Spleen (tissue), 7 donors: ENCODE measurements around the gene RTTN.

Source experiments
- CTCF ChIP-seq, 11 experiments: fragments of 200-600 bp in 7 of 11; fragments of 450-650 bp in 4 of 11; sonication (generic) in 4 of 11; IDR thresholded peaks in 8 of 11; conservative IDR thresholded peaks in 3 of 11; 1 replicate in 7 of 11; 2 replicates in 4 of 11; pipeline versions ENCODE4 v1.4.0 to v1.8.0; 2016 to 2021; ENCODE audit warnings: antibody characterized with exemption in 11 of 11, inconsistent platforms in 4 of 11, mild to moderate bottlenecking in 1 of 11
- POLR2A ChIP-seq, 3 donors: fragments of 450-650 bp; IDR thresholded peaks; one replicate each; pipeline ENCODE4 v1.5.1; 2017; ENCODE audit warnings: antibody characterized with exemption in 3 of 3, mild to moderate bottlenecking in 1 of 3
- donor health status: DM: no; HTN: no; CAD: no; lungs with moderate emphysema.
- donor health status: DM: no; HTN: no; CAD: no.
- donor health status: DM: no; HTN: no; CAD: no.

- TF ChIP-seq CTCF (IDR thresholded peaks at IDR 0.05 in 8 of 11, conservative IDR thresholded peaks at IDR 0.05 in 3 of 11) (no peak), POLR2A (IDR thresholded peaks at IDR 0.05) (no peak)
Observed at GRCh38 chr18:70059684-70060083, 145.8 kb downstream of the RTTN start.
